NCI-H187 (cell line): Measurements from ENCODE around the gene COL1A1.

Experiments used
- DNase-seq, 2 experiments: peaks; one replicate each; lab custom pipeline; 2025; lab: John Stamatoyannopoulos, UW

The COL1A1 gene

DNA sequence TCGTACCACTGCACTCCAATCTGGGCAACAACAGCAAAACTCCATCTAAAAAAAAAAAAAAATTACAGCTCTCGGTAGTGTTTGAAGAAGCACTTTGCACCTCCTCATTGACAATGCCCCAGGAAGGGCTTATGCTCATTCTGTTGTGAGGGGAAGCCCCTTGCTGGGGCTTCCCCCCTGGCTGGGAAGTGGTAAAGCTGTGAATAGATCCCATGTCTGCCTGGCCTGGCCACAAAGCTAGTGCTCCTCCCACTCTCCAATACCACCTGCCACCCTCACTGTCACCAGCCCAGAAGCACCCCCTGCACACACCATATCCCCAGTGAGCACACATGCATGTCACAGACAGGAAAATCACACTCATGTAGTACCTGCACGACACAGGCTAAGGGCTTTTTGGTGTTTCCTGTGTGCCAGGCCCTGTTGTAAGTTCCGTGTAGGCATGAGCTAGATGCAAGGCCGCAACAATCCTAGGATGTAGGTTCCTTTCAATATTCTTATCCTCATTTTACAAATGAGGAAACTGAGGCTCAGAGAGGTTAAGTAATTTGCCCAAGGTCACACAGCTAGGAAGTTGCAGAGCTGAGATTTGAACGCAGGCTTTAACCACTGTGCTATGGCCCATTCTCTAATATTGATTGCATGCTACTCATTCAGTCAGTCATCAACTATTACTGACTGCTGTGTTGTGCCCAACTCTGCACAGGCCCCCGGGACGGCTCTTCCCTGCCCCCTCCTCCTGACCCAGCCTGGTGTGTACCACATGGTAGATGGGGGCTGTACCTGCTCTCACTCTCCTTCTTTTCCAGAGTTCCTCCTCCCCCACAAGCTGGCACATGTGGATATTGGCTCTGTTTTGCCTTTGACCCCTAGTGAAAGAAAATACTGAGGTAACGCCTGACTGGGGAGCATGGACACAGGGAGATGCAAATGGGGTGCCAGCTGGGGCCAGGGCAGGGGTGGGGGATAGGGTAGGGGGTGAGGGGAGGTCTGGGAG, 11.9 kb upstream of the COL1A1 start:
- DNase-seq, result no peak

DNA sequence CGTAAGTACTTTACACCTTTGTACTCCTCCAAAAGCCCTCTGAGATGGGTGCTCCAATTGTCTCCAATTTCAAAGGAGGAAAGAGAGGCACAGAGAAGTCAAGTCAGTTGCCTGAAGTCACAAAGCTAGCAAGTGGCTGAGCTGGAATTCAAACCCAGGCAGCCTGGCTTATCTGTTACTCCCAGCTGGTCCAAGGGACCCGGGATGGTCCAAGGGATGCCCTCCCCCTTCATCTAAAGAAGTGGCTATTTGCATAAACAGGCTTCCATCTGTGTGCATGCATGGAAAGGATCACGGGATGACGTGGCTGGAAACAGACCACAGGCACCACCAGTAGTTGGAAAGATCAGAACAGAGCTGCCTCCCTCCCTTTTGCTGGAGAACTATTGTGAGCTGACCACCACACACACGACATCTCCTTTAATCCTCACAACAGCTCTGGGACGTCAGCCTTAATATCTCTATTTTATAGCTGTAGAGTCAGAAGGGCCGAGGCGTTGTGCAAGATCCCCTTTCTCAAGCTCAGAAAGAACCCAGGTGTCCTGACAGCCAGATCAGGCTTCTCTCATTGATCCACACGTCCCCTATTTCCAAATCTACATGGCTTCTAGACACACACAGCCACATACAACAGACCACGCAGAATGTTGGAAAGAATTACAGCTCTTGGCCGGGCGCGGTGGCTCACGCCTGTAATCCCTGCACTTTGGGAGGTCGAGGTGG, 10.9 kb upstream of the COL1A1 start:
- DNase-seq, result no peak

DNA sequence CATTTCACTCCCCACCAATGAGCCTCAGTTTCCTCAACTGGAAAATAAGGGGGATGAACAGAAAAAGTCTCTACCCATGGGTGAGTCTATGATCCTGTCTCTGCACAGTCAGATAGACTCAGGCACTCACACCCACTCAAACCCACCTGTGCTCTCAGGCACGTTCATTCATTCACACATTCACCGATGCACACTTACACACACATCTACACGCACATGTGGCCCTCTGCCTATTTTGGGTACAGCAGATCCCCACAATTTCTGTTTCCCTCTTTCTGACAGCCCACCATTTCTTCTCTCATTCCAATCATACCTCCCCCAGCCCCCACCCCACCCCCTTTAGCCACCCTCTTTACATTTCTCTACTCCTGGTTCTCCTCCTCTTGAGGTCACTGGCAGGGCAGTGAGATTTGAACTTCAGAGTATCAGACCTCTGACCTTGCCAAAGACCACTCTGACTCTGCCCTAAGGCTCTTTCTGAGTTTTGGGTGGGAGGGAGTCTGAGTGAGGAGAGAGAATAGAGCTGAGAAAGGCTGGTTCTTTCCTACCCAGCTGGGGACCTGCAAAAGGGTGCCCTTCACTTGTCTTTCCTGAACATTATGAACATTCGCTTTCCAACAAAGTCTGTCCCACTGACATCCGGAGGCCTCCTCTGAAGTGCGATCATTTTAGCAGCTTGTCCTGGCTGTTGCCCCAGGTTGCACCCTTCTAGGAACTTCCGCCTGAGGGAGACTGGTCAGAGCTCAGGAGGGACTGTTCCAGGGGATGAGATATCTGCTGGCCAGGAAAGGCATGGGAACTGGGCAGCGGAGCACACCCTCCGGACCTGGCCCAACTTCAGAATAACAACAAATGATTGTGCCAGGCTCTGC, 10.1 kb upstream of the COL1A1 start:
- DNase-seq, result no peak

DNA sequence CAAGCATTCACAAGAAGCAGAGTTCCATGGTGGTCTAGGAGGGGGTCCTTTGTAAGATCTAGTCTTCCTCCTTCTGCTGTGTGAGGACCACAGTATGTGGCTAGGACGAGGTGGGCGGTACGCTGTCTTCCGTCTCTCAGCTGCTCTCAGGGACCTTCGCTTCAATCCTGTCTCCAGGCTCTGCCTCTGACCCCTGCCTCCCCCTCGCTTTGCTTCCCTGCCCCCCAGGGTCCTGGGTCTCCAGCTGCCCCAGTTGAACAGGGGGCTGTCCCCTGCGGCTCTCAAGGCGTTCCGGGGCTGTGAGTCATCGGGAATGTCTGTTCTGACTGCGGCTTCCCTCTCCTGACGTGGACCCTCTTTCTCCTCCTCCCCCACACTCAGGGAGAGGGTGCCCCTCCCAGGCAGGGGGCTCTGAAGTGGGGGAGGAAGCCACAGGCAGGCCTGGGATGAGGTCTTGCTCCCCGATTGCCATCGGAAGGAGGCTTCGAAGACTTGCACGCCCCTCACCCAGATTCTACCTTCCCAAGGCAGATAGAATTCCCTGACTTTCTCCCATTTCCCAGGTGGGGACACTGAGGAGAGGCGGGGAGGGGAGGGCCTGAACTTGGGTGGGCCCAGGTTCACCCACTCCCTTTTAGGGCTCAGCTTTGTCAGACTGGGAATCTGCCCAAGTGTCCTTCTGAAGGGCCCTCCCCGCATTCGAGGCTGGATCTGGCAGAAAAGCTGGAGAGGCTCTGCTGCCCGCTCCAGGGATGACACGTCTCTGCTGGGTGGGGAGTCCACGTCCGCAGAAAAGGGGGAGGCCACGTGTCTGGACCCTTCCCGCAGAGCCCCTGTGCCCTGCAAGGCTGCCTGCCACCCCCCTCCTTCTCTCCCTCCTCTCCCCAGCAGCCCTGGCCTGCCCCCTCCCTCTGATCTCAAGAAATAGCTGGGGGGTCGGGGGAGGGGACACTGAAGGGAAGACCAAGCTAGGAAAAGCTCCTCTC, 9.1 kb upstream of the COL1A1 start:
- DNase-seq, result no peak

DNA sequence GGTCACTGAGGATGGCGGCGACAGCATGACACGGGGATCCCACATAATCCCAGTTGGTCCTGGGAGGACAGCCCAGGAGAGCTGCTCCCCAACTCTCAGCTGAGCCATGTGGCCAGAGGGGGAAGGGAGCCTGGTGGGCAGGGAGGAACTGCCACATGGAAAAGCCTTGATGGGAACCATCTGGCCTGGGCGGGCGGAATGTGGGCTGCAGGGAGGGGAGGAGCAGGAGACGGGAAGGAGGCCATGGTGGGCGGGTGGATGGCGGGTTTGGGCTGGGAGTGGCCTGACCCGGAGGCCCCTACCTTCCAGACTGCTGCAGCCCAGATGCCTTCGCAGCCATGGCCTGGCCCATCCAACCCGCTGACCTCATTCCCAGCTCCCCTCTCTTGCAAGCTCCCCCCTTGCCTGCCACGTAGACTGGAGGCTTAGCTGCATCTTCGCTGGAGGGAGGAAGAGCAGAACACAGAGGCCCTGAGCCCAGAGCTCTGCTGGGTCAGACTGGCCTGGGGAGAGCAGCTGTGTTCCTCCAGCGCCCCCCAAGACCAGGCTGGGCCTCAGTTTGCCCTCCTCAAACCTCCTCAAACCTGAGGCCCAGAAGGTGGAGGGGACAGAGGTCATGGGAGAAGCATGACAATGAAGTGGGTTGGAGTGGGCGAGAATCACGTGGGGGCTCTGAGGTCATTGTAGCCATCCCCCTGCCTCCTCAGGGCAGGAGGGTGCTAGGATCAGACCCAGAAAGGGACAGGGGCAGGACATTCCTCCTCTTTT, 8.2 kb upstream of the COL1A1 start:
- DNase-seq, result no peak

DNA sequence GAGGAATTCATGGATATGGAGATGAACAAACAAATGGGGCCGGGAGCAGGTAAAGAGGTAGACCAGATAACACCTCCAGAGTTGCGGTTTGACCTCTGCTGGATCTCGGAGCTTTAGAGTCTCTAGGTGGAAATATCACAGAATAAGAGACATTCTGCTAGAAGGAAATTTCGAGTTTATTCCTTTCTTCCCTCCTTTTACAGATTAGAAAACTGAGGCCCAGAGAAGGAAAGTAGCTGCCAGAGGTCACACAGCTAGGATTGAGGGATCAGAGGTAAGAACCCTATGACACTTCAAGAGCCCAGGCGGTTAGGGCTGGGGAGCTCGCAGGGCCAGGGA, 7.7 kb upstream of the COL1A1 start:
- DNase-seq, result no peak

DNA sequence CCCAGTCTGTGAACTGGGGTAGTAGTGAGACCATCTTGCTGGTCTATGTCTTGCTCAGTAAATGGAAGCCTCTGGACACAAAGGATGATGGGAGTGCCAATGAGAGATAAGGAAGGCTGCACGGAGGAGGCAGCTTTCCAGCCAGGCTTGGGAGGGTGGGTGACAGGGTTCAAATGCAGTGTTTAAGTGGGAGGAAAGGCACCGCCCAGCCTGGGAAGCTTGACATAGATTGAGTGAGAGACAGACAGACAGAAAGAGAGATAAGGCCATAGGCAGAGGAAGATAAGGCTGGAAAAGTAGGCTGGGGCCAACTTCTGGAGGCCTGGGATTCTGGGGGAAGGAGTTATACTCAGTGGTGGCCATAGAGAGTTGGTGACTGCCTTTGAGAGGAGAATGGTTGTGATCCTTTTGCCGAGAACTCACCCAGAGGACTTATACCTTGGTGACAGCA, 7.2 kb upstream of the COL1A1 start:
- no peak for DNase-seq

DNA sequence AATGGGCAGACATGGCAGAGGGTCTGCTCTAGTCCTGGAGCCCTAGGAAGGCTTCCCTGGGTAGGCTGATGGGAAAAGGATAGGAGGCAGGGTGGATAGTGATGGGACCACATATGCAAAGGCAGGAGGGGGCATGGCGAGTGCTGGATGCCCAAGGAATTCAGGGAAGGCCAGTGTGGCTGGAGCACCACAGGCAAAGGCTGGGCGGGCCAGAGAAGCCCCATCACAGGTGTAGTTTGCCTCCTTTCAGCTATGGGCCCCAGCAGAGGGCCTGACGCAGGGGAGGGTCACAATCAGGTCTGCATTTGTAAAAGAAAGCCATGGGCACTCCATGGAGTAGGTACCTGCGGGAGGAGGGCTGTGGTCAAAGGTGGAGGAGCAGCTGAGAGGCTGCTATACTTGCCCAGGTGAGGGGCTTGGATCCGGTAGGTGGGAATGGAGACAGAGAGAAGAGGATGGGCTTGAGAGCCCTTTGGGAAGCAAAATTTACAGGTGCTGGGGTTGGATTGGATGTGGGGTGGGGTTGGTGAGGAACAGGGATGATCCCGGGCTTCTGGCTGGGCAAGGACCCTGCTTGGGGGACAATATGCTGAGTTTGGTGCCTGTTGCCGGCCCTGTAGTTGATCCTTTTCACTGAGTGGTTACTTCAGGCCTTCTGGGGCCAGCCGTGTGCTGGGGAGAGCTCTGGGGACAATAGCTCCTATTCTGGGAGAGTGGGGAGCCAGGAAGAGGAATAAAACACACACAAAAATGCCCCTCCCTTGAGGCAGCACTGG, 6.5 kb upstream of the COL1A1 start:
- no peak for DNase-seq

DNA sequence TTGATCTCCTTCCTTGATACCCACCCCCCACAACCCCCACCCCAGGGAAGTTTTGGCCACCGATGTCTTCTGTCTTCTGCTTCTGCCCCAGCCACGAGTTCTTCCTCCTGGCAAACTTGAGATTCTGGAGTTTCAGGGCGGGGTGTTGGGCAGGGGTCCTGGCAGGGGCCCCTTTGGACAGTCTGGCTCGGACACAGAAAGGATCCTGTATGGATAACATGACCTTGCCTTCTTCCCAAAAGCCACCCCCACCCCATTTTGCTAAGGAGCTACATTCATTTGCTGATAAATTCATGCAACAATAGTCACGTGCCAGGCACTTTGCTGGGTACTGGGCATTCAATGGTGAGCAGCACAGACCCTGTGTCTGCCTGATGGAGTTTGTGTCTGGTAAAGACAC, 5.9 kb upstream of the COL1A1 start:
- no peak for DNase-seq

DNA sequence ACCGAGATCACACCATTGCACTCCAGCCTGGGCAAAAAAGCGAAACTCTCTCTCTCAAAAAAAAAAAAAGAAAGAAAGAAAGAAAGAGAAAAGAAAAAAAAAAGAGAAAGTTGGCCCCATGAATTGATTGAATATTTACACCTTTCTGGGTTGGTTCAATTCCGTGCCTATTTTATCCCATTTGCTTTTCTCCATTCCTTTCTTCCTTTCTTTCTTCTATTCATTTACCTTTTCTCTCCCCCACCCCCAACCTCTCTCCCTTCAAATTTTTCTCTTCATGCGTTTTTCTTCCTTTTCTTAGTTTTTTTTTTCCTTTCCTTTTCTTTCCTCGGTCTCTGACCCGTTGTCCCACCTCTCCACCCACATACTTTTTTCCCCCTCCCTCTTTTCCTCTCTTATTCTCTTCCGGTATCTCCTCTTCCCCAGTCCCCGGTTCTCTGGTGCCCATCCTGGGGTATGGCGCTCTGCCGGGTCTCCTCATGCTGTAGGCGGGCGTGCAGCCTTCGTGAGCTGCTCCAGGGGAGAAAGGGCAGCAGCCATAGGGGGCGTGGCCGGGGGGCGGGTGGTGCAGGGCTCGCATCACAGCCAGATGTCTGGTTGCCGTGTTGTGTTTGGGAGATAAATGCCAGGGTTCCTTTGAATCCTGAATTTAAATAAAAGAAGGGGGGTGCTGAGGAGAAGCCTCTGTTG, 5.3 kb upstream of the COL1A1 start:
- DNase-seq, result no peak

DNA sequence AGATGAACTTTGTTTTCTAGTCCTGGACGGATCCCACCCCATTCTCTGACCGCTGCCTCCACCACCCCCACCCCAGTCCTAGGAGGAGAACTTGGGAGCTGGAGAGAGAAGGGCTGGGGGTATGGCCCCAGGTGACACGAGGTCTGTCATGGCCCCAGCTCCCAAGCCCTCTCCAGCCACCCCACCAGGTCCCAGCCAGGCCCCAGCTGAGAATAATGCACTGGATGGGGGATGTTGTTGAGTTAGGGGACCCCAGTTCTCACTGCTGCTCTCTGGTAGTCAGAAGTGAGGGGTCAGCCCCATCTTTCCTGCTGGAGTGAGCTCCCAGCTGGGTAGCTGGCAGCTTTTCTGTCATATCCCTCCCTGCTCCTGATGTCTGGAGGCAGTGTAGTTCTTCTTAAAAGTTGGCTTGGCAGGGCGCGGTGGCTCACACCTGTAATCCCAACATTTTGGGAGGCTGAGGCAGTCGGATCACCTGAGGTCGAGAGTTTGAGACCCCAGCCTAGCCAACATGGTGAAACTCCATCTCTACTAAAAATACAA, 4.6 kb upstream of the COL1A1 start:
- DNase-seq, result no peak

DNA sequence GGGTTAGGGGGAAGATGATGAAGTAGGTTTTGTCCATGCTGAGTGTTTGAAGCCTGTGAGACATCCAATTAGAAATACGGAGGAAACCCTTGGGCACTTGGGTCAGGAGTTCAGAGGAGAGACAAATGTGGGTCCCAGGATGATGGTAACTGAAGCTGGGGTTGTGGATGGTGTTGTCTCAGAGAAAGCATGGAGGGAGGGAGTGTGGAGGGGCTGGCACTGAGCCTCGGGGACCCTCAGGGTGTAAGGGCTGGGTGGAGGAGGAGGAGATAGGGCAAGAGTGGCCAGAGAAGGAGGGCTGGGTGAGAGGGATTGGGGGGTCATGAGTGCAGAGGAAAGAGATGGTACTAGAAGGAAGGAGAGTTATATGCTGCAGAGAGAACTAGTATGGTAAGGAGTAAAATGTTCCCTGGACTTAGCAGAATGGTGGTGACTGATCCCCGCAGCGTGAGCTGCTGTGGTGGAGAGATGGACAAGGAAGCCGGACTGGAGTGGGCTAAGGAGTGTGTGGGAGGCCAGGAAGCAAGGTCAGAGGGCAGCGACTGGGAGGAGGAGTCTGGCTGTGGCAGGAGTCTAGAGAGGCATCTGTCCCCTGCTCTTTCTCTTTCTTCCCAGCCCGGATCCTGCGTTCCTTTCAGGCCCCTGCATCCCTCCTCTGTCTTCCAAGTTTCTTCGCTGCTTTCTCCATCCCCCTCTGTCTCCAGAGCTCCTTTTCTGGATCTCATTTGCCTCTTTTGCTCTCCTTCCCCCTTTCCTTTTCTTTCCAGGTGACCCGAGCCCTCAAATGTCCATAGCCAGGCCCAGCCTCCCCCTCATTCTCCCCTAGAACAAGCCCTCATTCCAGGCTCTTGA, 3.9 kb upstream of the COL1A1 start:
- no peak for DNase-seq

DNA sequence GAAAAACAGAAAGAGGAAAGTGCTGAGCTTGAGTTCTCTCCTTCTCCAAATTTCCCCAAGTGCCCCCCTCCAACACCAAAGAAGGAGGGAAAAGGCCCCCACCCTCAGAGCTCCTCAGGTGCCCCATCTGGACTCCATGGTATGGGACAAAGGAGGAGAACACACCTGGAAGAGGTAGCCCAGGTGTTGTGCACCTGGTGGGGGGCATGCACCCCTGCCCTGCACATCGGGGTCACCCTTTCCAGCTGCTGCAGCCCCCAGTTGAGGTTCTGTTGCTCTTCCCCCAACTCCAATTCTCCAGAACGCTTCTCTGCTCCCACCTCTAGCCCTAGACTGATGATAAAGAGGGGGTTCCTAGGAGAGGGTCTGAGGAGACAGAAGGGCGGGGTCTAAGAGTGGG, 3.0 kb upstream of the COL1A1 start:
- no peak for DNase-seq

DNA sequence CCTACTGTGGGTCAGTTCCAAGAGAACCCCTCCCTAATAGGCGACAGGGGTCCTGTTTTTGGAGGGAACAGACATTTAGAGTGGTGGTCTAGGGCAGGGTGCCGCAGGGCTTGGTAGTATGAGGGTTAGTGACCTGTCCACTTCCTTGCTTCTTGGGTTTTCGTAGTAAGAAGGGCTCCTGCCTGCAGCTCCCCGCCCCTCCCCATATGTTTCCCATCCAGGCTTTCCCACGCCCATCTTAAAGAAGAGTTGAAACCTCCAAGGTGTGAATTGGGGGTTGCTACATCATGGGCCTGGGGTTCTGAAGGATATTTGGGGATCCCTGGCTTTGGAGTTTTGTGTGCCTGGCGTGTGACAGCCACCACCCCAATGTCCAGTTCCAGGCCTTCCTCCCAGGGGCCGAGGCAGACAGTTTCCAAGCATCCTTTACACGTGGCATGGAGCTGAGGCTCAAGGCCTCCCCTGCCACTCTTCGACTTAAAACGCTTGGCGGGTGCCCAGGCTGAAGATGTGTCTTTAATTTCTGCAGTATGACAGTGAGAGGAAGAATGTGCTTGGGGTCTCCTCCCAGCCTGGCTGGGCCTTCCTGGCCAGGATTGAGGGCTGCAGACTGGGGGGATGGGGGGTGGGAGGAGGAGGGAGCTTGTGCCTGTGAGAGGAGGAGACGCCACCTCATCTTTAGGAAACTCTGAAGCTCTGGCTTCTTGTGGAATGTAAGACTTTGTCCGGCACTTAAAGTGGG, 2.3 kb upstream of the COL1A1 start:
- no peak for DNase-seq

DNA sequence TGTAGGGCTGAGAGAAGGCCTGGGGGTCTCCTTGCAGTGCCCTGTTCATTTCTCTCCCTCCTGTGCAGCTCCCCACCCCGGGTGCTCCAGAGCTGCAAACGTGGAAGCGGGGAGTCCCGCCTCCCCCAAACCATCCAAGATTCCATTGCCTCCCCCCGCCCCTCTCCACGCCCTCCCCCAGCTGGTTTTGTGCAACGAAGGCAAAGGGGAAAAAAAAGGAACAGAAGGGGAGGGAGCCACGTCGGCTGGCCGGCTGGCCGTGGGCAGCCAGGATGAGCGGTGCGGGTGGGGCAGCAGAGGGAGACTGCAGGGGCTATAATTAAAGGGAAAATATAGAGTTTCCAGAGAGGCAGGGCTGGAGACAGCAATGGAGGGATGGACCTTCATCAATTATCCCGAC, 1.7 kb upstream of the COL1A1 start:
- no peak for DNase-seq

DNA sequence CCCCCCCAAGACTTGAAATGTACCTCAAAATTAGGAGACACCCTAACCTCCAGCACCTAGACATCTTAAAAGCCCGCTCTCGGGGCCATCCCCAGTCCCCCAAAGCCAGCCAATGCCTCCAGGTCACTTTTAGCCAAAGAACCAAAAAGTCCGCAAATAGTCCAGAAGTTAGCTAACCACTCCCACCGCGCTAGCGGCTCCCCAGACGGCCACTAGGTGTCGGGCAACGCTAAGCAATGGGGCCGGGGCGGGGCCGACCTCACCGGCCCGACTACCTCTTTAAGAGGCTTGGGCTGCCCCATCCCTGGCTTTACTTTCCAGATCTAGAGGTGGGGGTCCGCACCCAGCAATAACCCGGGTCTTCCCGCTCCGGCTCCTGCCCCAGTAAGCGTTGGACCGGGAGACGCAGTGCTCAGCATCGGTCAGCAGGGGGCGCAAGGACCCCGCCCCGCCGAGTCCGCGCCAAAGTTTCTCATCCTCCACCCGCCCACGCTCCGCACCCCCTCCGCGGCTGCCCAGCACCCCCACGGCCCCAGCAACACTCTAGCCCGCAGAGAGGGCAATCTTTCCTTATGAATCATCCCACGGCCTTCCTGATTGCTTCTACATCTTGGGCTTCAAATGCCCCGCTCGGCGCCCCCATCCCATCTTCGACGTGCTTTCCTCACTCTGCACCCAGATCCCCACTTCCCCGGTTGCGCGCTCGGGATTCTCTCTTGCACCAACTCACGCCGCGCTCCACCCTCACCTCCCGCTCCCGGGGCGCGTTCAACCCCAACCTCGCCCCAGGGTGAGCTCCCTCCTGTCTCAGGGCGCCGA, 765 bp downstream of the COL1A1 start:
- peak; percentile 38 to 48 for DNase-seq
